MCF 10A (cell line): ENCODE data around the gene PPP2R2C. TPM values are rescaled to one million over a fixed set of nuclear protein-coding genes. Genes with fewer than 3 reads are reported as not detected.

Experiments
- BruUV-seq: library from RNA; stranded (reverse); fragments of 400-500 nt; replicated peaks from 2 replicates; lab custom pipeline; 2021; lab: Mats Ljungman, UMichigan
- CTCF ChIA-PET: fragments of 300-600 bp; sonication (Branson Sonifier 250); formaldehyde crosslinking; extraction: SDS; loops from one replicate; lab custom pipeline; 2021; ENCODE audit warnings: antibody characterized with exemption, inconsistent platforms; lab: Yijun Ruan, JAX
- POLR2A ChIA-PET: fragments of 300-600, 350-650 bp; sonication (Branson Sonifier 250); formaldehyde crosslinking; extraction: SDS; loops from one replicate; lab custom pipeline; 2020; ENCODE audit warnings: antibody characterized with exemption, inconsistent platforms; lab: Yijun Ruan, JAX
- DNase-seq: peaks from one replicate; pipeline ENCODE4 v3.0.0-alpha.2; 2018; ENCODE audit not compliant: unreplicated experiment
- H3K27ac Mint-ChIP-seq: one replicate; pipeline ENCODE4 v1.8.0; 2022; ENCODE audit warnings: mild to moderate bottlenecking, low read depth, mixed read lengths; ENCODE audit not compliant: unreplicated experiment
- H3K27me3 Mint-ChIP-seq: one replicate; pipeline ENCODE4 v1.8.0; 2022; ENCODE audit warnings: mixed read lengths; ENCODE audit not compliant: insufficient read depth, unreplicated experiment
- H3K36me3 Mint-ChIP-seq: one replicate; pipeline ENCODE4 v1.8.0; 2022; ENCODE audit warnings: mild to moderate bottlenecking, moderate library complexity, mixed read lengths; ENCODE audit not compliant: insufficient read depth, unreplicated experiment
- H3K4me1 Mint-ChIP-seq: one replicate; pipeline ENCODE4 v1.8.0; 2022; ENCODE audit warnings: mixed read lengths; ENCODE audit not compliant: insufficient read depth, unreplicated experiment
- H3K4me3 Mint-ChIP-seq: one replicate; pipeline ENCODE4 v1.8.0; 2022; ENCODE audit warnings: mild to moderate bottlenecking, moderate library complexity, mixed read lengths; ENCODE audit not compliant: unreplicated experiment
- H3K9me3 Mint-ChIP-seq: one replicate; pipeline ENCODE4 v1.8.0; 2022; ENCODE audit warnings: mixed read lengths; ENCODE audit not compliant: unreplicated experiment
- CTCF ChIP-seq: fragments of 200-600 bp; IDR thresholded peaks from one replicate; pipeline ENCODE4 v1.8.0; 2022; ENCODE audit warnings: antibody characterized with exemption, mild to moderate bottlenecking; ENCODE audit not compliant: unreplicated experiment
- intact Hi-C: fragments of 100-400 bp; cut with micrococcal nuclease; formaldehyde crosslinking; loops from 2 replicates; pipeline ENCODE4 v1.14.1; 2022
- total RNA-seq: library from RNA; stranded (reverse); gene quantifications from 2 replicates; pipeline ENCODE4 v1.2.3, GENCODE V29; 2022

The PPP2R2C gene
- total RNA-seq, 1 experiment from 2014 or later, result 3.6 TPM

- DNase-seq, result no peak
- intact Hi-C loops, result no loop called here
- ChIA-PET POLR2A (no interaction called here), CTCF (interaction anchor here (0.5 to 0.7 kb wide), 2 partner anchors 126 to 156 kb away, joined by 3 to 4 read pairs; no protein-coding TSS in a partner anchor)
- Mint-ChIP-seq H3K36me3 (no peaks in the 10 kb centered on the region), H3K4me3 (no peak overlapping the region), H3K27ac (no peak overlapping the region), H3K9me3 (no peaks in the 10 kb centered on the region), H3K27me3 (no peaks in the 10 kb centered on the region), H3K4me1 (peaks cover 13% of the 10 kb centered on the region)
- no peak for TF ChIP-seq CTCF
- BruUV-seq, result no TSS peak
Measured at GRCh38 chr4:6389142-6389825, 83.1 kb downstream of the PPP2R2C start.

DNA sequence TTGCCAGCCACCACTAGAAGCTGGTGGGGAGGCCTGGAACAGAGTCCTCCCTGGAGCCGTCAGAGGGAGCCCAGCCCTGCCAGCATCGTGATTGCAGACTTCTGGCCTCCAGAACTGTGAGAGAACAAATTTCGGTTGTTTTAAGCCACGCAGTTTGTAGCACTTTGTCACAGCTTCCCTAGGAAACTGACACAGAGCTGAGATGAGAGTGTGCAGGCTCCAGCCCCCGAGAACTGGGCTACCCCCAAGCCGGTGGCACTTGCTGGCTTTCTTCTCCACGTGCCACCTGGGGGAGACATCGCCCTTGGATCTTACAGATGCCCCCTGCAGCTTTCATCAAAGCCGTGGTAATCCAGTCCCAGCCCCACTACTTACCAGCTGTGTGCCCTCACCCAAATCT, 83.7 kb downstream of the PPP2R2C start:
- intact Hi-C loops, result no loop called here
- POLR2A ChIA-PET, result no interaction called here
- Mint-ChIP-seq H3K4me1 (peaks cover 13% of the 10 kb centered on the region), H3K36me3 (no peaks in the 10 kb centered on the region), H3K27ac (no peak overlapping the region), H3K4me3 (no peak overlapping the region), H3K27me3 (no peaks in the 10 kb centered on the region), H3K9me3 (no peaks in the 10 kb centered on the region)
- no peak for TF ChIP-seq CTCF
- DNase-seq, result no peak
- no TSS peak for BruUV-seq
- CTCF ChIA-PET, result no interaction called here

DNA sequence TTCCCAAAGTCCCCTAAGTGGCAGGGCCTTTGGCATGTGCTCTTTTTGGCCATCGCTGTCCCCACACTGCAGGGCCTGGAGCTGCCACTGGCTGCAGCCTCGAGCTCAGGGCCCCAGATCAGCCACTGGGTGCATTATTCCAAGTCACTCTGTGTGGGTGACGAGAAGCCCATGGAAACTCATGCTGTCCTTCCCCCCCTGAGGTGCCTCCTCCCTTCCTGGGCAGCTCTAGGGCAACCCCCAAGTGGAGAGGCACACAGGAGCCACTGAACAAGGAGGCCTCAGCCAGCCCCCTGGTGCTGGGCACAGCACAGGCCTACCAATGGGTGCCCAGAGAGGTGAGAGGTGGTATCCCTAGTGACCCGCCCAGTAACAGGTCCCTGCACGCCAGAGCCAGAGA, 84.5 kb downstream of the PPP2R2C start:
- CTCF ChIA-PET, result interaction anchor here (0.6 to 0.7 kb wide), 2 partner anchors 138 to 340 kb away, joined by 3 to 4 read pairs; no protein-coding TSS in a partner anchor

GRCh38 chr4:6386091-6386490, 86.3 kb downstream of the PPP2R2C start:
- DNase-seq, result no peak
- no peak overlapping the region for H3K4me3 Mint-ChIP-seq
- no peaks in the 10 kb centered on the region for H3K36me3 Mint-ChIP-seq
- H3K4me1 Mint-ChIP-seq, result peaks cover 5% of the 10 kb centered on the region
- H3K9me3 Mint-ChIP-seq, result no peaks in the 10 kb centered on the region
- no TSS peak for BruUV-seq
- no peak for TF ChIP-seq CTCF
- no peak overlapping the region for H3K27ac Mint-ChIP-seq
- H3K27me3 Mint-ChIP-seq, result no peaks in the 10 kb centered on the region
- ChIA-PET CTCF (no interaction called here), POLR2A (no interaction called here)
- intact Hi-C loops, result no loop called here

More for the DNA sequence above, 84.5 kb downstream of the PPP2R2C start:
- intact Hi-C loops, result no loop called here
- H3K27ac Mint-ChIP-seq, result no peak overlapping the region
- DNase-seq, result no peak
- H3K36me3 Mint-ChIP-seq, result no peaks in the 10 kb centered on the region
- POLR2A ChIA-PET, result no interaction called here
- H3K27me3 Mint-ChIP-seq, result no peaks in the 10 kb centered on the region
- H3K4me1 Mint-ChIP-seq, result peaks cover 18% of the 10 kb centered on the region
- TF ChIP-seq CTCF, result no peak
- no peaks in the 10 kb centered on the region for H3K9me3 Mint-ChIP-seq
- BruUV-seq, result no TSS peak
- H3K4me3 Mint-ChIP-seq, result no peak overlapping the region
